HG03108 (cell line): ENCODE measurements around the gene GZMB.
"Not testable (repeated sequence)": the region's sequence is repeated elsewhere in the genome, so short reads cannot be mapped to it uniquely, and the experiment has no call there.

Experiments used
- ATAC-seq: cut with Tn5 transposase; IDR thresholded peaks from one replicate; pipeline ENCODE4 v1.9.1; 2021; ENCODE audit warnings: moderate library complexity; ENCODE audit not compliant: unreplicated experiment

GZMB gene

DNA sequence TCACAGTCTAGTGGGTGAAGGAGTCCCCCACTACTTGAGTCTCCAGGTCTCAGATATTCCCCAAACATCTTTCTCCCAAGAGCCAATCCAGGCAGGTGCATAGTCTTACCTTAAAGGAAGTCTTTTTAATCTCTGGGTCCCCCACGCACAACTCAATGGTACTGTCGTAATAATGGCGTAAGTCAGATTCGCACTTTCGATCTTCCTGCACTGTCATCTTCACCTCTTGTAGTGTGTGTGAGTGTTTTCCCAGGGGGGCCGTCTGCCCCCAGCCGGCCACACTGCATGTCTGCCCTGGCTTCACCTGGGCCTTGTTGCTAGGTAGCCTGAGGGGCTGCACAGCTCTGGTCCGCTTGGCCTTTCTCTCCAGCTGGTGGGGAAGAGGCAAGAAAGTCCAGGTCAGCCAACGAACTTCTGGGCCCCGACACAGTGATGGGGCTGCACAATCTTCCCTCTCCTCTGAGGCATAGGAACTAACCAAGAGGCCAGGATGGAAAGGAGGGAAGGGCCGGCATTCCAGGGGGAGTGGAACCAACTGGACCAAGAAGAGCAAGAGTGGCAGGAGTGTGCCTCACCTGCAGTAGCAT is 2.1 kb downstream of the GZMB start:
- no peak for ATAC-seq

DNA sequence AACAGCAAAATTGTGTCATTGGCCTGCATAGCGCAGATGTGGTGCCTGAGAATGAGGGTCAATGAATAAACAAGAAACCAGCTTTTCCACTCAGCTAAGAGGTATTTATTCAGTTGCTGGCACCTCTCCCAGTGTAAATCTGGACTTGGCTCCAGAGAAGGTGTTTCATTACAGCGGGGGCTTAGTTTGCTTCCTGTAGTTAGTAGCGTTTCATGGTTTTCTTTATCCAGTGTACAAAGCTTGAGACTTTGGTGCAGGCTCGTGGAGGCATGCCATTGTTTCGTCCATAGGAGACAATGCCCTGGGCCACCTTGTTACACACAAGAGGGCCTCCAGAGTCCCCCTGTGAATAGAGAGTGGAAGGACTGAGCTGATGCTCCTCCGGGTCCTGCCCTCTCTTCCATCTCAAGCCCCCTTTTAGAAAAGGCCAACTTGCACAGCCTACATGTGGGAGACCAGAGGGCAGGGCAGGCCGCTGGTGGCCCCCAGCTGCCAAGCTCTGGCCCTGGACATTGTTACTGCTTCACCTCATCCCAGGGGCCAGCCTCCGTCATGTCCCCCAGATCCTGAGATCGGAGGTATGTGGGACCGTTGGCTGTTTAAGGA is 3.0 kb downstream of the GZMB start:
- ATAC-seq: no peak

DNA sequence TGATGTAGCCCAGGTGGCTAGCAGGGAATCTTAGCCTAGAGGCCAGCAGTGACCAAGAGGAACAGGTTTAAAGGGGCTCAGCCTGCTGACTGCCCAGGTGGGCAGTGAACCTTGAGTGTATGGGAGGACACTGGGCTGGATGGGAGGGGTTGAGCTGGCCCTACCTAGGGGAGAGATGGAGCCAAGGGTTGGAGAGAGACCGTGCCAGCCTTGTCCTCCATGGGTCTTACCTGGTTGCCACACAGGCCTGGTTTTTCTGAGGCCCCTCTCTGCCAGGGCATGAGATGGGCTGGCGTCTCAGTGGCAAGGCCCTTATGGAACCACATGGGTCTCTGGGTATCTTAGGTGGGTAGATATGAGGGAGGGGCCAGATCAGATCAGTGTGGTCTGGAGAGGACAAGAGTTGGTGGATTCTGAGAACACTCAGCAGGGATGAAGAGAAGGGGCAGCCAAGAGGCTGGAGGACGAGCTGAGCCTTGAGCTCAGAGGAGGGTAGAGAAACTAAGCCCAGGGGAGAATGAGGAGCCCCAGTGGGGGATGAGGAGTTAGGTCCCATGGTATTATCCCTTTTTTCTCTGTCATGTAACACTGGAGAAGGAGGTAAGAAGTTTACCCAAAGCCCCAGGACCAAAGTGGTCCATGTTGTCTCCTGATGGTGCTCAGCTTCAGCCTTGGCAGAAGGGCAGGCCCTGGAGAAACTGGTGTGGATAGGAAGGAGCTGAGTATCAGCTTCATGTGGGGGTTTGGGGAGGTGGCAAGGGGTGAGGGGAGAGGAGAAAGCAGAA is 3.7 kb downstream of the GZMB start:
- no peak for ATAC-seq

DNA sequence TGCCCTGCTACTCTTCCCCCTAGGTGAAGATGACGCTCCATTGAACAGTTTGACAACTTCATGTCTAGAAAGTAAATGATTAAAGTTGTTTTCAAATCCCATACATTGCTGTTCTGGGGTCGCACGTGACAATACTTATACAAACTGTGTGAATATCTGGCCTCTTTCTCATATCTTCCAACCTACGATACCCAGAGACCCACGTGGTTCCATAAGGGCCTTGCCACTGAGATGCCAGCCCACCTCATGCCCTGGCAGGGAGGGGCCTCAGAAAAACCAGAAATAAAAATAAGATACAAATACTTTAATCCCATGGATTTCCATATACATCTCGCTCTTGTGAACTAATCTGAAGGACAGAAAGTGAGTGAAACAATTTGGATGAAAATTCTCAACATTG is 4.5 kb downstream of the GZMB start:
- ATAC-seq: no peak

DNA sequence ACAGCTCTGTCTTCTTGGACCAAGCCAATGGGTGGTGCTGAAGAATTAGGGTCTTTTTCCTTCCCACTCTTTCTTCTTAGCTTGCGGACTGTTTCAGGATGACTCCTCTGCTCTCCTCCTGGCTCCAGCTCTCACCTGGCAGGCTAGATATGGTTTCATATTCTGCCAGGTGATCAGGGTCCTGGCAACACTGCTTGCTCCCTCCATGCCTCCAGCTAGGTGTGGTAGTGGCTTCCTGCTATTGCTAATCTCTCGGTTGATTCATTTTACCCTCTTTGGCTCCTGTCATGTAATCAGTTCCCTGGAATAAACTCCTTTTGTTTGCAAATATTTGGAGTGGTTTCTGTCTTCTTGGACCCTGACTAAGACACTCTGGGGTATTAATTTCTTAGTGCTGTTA is 20.2 kb downstream of the GZMB start:
- no peak for ATAC-seq

DNA sequence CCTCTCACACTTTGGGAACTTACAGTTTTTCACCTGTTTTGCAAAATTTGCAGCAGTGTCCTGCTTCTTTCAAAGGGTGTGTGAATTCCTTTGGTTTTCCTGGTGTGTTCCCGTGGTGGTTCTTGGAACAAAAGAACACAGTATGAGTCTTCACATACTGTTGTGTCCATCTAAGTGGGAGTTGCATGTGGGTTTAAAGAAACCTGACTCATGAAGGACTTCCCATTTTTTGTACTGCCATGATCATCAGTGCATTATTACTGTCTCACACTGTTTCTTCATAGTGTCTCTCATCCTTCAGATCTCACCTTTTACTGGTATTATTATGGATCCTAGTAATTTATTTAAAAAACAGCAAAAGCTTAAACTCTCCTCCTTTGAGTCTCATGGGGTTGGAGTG is 20.7 kb downstream of the GZMB start:
- ATAC-seq: no peak

DNA sequence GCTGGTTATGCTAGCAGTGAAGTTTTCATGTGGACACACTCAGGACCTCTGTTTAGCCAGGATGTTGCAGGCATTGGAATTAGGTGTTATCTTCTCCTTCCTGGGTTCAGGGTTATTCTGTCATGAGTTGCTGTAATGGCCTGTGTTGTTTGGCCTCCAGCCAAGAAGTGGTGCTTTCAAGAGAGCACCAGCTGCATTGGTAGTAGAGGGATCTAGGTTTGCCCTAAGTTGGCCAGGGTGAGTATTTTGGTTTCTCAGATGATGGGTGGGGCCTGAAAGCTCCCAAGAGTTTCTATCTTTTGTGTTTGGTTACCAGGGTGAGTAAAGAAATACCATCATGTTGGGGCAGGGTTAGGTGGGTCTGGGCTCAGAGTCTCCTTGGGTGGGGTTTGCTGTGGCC is 21.8 kb downstream of the GZMB start:
- ATAC-seq: no peak

DNA sequence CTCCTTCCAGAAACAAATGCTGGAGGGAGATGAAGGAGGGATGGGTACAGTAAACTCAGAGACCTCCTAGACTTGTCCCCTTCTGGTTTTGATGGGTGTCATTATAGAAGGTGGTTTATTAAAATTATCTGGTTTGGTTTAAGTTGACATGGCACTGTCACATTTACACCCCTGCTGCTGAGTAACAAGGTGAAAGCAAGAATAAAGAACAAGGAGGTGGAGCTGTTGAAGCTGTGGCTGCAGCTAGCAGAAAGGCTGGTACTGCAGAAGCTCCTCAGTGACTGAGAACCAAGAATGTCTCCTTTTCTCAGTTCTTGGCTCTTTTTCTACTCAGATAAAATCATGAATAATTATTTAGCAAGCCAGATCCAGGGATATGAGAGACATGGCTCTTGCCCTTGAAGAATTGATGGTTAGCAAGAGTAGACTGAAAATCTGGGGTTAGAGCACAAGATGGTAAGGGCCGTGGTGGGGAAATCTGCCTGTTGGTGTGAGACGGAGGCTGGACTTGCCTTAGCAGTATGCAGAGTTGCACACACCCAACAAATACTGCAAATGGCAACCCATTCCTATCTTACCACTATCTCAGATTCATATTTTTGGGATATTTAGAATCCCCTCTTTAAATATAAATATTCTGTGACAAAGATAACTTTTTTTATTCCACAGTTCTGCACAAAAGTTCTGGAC is 24.2 kb downstream of the GZMB start, which contains the start of gene GZMH:
Gene GZMH (minus strand): TSS at position 31 of the 690 bp plus-strand sequence. CDS start 72 bp downstream, outside the sequence.
- no peak for ATAC-seq

DNA sequence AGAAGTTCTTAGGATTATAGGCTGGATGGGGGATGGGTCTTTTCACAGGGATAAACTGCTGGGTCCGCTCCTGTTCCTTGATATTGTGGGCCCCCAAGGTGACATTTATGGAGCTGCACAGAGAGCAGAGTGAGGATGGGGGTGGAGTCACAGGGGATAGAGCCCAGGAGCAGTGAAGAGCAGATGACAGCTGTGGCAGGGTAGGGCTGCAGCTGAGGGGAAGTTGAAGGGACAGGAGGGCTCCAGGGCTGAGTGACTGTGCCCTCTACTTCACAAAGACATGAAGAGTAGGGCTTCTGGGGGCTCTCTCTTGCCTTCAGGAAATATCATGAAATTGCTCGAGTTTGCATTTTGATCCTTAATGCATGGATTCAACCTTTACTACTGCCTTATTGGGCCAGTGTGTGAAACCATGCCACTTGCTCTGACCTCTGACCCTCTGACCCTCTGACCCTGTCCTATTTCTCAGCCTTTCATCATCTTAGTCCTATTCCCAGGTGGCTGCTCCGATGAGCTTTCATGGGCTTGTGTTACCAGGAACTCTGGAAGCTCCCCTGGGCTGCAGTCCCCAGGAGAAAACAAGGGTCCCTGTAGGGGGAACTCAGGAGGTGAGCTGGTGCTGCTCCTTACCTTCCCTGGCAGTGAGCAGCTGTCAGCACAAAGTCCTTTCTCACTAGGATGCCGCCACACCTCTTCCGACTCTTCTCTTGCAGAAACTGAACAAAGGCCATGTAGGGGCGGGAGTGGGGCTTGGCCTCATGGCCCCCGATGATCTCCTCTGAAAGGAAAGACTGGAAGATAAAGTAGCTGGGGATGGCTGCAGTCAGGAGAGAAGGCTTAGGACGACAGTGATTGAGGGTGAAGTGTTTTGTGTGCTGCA is 26.1 kb downstream of the GZMB start:
- ATAC-seq: no peak

DNA sequence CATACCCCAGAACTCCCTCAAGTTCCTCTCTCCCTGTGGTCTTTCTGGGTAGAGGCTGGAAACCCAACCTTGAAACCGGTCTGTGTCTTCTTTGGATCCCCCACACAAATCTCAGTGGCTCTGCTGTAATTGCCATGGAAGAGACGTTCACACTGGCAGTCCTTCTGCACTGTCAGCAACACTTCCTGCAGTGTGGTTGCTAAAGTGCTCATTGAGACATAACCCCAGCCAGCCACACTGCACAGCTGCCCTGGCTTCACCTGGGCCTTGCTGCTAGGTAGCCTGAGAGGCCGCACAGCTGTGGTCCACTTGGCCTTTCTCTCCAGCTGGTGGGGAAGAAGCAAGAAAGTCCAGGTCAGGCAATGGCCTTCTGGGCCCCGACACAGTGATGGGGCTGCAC is 26.9 kb downstream of the GZMB start:
- ATAC-seq: no peak

DNA sequence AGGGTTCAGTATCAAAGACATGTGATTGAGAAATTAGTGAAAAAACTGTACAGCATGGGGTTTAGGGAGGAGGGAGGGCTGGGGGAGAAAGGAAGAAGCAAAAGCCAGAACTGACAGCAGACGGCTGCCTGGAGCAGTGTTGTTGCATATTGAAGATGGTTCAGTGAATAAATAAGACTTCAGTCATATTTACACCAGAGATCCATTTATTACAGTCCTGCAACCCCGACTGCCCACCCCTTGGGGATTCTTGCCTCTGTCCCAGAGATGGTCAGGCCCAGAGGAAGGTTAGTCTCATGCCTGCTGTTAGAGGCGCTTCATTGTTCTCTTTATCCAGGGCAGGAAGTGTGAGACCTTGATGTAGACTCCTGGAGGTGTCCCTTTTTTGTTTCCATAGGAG is 27.7 kb downstream of the GZMB start:
- no peak for ATAC-seq

DNA sequence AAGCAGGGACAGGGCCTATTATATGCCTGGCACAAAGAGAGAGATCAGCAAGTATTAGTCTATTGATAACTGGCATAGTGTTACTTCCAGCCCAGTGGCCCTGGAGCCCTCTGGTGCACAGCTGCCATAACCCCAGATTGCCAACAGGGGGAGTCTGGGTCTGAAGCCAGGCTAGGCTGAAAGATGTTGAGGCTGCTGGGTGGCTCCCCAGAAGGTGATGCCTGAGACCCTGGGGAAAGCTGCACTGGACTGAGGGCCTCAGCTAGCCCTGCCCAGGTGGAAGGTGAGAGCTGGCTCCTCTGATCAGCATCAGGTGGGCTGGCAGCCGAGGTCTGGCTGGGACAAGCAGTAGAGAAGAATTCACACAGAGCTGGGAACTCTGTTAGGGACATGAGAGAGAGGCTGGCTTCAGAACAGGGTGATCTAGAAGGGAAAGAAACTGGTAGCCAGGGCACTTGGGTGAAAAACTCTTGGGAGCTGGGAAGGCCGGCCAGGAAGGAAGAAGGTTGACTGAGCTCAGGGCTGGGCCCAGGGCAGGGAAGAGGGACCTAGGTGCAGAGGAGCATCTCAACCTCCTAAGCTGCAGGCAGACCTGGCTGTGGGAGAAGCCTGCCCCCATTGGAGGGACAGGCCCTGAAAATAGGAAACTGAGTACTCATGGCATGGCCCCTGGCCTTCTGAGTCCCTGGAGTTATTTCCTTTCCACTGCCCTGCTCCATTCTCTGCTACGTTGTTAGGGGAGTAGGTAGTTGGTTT is 28.4 kb downstream of the GZMB start:
- ATAC-seq: peak; percentile 69

DNA sequence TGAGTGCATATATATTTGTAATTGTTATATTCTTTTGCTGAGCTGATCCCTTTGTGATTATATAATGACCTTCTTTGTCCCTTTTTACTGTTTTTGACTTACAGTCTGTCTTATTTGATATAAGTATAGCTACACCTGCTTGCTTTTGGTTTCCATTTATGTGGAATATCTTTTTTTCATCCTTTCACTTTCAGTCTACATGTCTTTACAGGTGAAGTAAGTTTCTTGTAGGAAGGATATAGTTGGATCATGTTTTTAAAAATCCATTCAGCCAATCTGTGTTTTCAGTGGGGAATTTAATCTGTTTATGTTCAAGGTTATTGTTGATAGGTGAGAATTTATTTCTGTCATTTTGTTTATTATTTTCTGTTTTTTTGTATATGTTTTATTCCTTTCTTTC is 36.6 kb downstream of the GZMB start:
- ATAC-seq: no peak

DNA sequence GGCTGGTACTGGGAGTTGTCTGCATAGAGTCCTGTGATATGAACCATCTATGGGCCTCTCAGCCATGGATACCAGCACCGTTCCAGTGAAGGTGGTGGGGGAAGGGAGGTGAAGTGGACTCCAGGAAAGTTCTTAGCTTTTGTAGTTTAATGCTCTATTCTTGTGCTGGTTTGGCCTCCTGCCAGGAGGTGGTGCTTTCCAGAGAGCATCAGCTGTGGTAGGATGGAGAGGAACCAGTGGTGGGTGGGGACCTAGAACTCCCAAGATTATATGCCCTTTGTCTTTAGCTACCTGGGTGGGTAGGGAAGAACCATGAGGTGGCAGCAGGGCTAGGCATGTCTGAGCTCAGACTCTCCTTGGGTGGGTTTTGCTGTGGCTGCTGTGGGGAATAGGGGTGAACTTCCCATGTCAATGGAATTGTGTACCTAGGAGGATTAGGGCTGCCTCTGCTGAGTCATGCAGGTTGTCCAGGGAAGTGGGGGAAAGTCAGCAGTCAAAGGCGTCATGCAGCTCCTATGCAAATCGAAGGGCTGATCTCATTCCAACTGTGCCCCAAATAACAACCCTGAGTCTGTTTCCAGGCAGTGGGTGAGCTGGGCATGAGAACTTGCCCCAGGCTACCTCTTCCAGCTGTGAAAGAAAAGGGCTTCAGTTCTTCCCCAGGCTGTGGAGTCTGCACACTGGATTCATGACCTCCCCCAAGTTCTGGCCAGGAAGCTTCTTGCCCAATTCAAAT is 38.7 kb downstream of the GZMB start:
- ATAC-seq: no peak

DNA sequence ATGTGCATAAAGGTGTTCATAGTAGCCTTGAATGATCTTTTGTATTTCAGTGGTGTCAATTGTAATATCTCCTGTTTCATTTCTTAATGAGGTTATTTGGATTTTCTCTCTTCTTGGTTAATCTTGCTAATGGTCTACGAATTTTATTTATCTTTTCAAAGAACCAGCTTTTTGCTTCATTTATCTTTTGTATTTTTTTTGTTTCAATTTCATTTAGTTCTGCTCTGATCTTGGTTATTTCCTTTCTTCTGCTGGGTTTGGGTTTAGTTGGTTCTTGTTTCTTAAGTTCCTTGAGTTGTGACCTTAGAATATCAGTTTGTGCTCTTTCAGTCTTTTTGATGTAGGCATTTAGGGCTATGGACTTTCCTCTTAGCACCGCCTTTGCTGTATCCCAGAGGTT is 43.0 kb downstream of the GZMB start:
- not testable (repeated sequence) for ATAC-seq

DNA sequence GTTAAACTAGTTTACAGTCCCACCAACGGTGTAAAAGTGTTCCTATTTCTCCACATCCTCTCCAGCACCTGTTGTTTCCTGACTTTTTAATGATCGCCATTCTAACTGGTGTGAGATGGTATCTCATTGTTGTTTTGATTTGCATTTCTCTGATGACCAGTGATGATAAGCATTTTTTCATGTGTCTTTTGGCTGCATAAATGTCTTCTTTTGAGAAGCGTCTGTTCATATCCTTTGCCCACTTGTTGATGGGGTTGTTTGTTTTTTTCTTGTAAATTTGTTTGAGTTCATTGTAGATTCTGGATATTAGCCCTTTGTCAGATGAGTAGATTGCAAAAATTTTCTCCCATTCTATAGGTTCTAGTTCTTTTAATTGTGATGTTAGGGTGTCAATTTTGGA is 49.6 kb downstream of the GZMB start:
- not testable (repeated sequence) for ATAC-seq
